ENCODE results near the gene PRR23E.

The PRR23E gene, protein sequence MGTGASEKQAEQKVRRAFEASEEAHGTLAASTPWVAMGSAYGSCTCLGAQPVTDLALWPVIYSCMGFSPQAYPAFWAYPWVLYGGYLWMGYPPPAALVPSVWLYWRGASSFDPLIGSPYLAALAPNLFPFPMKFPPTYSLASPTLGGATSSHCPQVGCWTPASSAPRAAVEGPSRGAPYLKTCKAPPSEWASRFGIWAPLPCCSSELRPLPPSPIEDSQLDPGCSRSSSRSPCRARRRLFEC

DNA sequence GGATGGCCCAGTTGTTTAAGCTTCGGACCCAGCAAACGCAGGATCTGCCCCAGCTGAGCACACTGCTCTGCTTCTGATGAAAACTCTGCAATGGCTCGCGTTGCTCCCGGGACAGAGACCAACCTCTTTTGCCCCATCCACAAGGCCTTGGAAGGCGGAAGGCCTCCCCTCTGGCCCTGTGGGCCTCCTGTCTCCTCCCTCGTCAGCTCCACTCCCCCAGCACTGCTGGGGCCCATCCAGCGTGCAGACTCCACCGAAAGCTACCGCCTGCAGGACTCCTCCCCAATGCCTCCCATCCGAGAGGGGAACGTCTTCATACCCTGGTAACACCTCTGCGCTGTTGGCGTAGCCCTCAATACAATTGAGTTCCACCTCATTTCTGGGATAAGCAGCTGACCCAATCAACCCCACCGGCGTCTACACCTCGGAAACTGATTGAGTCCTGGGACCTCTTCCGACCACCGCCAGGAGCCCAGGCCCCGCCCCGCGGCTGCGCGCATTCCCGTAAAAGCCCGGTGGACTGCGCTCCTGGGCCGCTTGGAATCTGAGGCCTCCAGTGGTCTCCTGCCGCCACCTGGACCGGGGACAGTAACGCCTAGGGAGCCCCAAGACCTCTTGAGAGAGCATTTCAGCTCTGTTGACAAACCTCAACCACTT is at the start of gene PRR23E:
Gene PRR23E (plus strand): TSS at position 556 of the 657 bp plus-strand sequence. CDS start 3,555 bp downstream, outside the sequence.
- DNase-seq (ENCODE audit: low read depth in 3 of 3) = no peak

DNA sequence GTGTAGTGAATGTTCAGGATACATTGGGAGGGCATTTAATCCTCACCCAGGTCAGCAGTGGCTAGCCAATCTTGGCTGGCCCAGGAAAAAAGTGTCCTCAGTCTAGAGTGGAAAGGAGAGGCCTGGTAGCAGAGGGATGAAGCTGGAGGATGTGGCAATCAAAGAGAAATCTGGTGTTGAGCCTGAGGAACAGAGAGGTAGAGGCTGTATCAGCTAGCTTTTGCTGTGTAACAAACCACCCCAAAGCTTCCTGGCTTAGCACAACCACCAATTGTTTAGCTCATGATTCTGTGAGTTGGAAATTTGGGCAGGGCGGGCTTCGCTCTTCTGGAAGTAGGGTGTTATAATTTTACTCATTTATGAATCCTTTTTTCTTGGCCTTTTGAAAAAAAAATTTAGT is 49.8 kb upstream of the PRR23E start:
- no peak for DNase-seq (ENCODE audit: low read depth in 3 of 3)

DNA sequence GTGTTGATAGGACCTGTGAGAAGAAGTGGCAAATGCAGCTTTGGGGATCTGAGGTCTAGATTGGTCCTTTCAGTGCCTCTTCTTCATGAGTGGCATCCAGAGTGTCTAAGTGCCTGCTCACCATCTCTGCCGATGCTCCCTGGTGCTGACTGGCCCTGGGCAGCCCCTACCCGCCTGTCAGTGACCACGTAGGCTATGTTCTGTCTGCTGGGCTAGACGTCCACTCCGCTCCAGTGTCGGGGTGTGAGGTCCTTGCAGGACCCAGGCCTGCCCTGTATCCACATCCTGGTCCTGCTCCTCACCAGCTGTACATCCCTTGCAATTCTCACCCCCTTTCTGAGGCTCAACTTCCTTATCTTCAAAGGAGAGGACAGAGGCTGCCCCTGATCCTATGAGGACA is 48.3 kb upstream of the PRR23E start:
- no peak for DNase-seq (ENCODE audit: low read depth in 3 of 3)

DNA sequence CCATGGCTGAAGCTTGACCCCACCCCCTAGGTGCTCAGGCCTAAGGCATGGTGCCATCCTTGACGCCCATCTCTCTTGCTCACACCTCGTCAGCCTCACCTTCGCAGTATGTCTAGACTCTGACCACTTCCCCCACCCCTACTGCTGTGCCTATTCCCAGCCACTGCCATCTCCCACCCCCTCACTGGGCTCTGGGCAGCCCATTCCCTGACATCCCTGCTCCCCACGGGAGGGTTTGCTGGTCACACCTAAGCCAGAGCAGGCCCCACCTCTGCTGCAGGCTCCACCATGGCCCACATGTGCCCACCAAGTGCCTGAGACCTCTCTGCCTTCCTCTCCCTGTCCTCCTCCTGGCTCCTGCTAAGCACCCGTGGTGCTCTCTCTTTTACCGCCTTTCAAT is 47.7 kb upstream of the PRR23E start:
- no peak for DNase-seq (ENCODE audit: low read depth in 3 of 3)

DNA sequence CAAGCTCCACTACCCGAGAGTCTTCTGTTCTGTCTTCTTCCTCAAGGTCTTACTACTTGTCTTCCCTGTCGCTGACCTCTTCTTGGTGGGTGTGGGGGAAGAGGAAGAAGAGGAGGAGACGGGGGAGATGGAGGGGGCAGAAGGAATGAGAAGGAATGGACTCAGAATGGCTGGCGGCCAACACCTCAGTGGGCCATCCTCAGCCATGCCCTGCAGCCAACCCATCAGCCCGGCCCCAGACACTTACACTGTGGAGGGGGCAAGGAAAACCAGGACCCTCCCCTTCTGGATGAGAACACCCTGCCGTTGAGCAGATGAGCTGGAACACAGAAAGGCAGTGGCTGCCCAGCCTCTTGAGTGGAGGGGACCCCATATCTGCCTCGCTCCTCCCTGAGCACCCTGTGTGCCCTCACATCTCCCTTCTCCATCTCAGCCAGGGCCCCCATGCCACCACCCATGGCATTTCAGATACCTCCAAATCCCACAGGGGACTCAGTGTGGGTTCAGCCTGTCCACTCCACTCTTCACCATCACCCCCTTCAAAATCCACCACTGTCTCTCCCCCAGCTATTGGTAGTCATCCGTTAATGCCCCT is 45.5 kb upstream of the PRR23E start:
- no peak for DNase-seq (ENCODE audit: low read depth in 3 of 3)

DNA sequence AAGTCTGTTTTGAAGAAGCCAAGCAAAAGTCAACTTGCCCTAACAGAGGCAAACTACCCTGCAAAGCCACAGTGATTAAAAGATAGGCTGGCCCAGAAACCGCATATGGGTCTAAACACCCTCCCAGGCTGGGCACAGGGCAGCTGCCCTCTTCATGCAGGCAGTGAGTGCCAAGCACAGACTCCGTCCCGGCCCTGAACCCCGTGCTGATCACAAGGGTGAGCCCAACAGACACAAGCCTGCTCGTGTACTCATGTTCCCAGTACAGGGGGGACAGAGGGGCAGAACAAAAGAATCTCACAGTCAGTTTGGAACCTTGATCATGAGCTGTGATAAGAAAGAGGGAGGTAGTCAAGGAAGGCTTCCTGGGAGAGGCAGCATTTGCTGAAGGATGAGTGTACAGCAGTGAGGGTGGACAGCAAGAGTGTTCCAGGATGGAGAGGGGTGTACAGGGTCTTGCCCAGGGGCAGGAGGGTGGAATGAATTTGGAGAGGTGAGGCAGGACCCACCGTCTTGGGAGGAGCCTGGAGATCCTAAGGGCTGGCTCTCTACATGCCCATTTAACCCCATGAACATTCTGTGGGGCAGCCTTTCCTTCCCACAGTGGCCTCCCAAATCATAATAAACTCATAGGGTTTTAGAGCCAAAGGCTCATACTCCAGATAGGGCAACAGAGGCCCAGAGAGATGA is 43.2 kb upstream of the PRR23E start:
- no peak for DNase-seq (ENCODE audit: low read depth in 3 of 3)

DNA sequence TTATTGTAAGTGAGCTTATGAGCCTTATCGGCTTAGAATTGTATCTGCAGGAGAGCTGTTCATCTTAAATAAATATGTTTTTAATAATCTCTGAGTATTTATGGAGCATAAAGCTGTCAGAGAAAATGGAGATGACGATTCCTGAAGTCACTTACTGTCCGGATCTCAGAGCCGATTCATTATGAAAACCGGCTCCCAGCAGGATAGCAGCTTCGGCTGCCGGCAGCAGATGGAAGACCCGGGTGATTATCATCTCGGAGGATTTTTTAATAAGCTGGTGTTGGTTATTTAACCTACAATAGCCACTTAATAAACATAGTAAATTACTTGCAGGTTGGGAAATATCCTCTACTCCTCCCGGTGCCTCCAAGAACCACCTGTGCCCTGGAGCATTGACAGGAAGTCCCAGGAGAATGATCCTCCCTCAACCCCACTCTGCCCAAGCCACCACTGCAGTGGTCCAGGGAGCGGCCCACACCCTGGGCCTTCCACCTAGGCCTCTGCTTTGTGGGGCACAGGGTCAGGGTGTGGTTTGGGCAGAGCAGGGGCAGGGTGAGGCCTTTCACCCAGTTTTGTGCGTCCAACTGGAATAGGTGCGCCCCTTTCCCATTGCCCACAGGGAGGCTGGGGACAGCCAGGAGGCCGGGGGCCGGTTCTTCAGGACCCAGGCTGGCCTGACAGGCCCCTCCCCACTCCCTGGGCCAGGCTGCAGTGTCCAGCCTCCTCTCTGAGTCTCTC is 42.2 kb upstream of the PRR23E start:
- no peak for DNase-seq (ENCODE audit: low read depth in 3 of 3)

DNA sequence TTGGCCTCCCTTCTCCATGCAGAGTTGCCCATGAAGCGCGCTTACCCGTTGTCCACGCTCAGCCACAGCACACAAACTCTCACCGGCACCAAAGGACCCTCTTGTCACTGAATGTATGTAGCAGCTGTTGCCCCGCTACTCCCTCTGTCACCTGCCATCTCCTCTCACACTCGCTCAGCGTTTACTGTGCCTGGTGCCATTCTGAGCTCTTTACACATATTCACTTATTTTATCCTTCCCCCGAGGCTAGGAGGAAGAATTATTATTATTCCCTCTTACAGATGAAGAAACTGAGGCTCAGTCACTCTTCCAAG is 41.7 kb upstream of the PRR23E start:
- DNase-seq (ENCODE audit: low read depth in 3 of 3) = no peak

DNA sequence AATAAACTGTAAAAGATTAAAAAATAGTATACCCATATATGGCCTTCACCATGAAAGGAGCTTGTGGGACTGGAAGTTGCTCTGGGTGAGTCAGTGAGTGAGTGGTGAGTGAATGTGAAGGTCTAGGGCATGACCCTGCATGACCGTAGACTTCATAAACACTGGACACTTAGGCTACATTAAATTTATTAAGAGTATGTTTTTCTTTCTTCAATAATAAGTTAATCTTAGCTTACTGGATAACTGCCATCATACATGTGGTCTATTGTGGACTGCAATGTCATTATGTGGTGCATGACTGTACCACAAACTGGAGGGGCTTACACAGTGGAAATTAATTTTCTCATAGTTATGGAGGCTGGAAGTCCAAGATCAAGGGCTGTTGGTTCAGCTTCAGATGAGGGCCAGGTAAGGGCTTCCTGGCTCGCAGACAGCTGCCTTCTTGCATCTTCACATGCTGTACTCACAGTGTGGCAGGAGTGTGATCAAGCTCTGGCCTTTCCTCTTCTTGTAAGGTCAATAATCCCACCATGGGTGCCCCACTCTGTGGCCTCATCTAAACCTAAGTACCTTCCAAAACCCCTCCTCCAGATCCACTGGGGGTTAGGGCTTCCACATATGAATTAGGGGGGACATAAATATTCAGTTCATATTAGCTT is 40.8 kb upstream of the PRR23E start:
- DNase-seq (ENCODE audit: low read depth in 3 of 3) = no peak

DNA sequence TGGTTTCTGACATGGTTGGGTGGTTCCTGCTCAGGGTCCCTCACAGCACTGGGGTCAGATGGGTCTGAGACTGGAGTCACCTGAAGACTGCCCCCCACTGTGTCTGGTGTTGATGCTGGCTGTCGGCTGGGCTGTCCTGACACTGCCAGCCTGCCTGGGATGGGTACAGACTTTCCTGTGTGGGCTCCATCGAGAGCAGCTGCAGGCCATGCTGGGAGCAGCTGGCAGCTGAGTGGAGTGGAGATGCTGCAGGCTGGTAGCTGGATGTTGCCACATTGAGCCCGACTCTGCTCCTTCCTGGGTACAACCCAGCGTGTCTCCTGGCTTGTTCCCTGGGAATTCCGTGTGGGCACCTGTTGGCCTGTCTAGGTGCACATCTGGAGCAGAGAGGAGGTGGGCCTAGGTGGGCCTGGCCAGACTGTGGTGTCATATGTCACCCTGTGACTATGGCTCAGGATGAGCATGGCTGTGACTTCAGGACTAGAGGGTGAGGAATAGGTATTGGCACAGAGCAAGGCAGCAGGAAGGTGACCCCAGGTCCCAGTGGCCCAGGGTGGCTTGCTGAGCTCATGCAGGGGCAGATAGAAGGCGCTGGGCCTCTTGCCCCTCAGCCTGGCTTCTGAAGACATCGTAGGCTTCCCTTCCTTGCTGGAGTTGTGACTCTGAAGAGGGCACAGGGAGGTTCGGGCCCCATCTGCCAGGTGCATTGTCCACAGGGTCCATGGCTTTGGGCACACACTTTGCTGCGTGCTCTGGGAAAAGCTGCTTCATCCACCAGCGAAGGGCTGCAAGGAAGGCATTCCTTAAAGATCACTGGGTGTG is 40.0 kb upstream of the PRR23E start:
- no peak for DNase-seq (ENCODE audit: low read depth in 3 of 3)

DNA sequence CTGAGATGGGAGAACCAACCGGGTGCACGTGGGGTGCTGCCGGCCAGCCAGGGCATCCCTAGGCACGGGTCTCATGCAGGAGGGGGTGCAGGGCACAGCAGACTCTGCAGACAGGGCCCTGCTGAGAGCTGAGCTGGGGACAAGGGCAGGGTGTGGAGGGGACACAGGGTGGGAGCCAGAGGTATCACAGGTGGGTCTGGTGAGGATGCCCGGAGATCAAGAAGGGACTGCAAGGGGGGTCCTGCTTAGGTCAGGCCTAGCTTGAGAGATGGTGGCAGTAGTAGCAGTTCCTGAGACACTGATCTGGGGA is 39.5 kb upstream of the PRR23E start:
- no peak for DNase-seq (ENCODE audit: low read depth in 3 of 3)

DNA sequence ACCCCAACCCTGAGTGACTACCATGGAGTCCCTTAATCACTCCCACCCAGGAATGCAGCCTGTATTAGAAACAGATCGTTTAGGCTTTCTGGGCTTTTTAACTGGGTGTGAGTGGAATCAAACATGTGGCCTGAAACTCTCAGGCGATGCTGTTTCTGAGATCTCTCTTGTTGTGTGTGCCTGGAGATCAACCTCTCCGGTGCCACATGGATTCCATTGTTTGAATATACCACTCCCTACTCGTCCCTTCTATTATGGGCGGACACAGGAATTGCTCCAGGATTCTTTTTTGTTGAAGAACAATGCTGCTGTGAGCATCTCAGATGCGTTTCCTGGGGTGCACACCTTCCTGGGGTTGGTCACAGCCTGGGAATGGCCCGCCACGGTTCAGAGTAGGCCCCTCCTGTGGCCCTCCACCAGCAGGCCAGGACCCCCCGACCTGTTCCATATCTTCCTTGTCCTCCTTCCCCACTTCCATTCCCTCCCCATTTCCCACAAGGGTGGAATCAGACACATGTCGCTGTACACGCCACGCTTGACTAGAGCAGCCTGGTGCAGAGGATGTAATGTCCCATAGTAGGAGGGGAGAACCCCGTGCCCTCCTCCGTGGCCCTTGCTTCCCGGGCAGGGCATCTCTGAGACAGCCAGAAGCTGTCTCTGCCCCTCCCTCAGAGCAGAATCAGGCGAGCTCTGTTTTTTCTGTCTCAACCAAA is 36.4 kb upstream of the PRR23E start:
- DNase-seq (ENCODE audit: low read depth in 3 of 3) = no peak

DNA sequence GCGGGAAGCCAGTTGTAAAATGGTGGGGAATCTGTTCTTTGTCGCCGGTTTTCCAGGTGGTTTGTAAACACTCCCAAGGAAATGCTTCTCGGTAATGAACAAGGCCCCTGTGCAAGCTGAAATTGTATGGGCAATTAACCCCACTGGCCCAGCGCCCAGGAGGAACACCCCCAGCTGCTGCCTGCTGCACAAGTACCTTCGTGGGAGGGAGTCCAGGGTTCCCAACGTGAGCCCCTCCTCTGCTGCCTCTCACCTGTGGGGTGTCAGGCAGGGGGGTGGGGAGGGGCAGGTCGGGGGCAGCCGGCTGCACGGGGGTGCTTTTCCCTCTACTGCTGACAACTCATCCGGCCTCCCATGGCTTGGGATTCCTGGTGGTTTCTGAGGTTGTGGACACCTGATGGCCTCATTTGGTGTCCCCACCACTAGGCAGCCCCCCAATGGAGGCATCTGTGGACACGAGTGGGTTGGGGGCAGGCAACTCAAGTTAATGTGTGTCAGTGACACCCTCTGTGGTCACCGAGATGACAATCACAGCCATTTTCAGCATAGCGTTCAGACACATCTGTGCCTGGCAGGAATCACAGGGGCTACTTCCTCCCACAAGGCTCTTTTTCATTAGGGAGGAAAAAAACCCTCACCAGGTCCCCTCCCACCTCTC is 35.6 kb upstream of the PRR23E start:
- DNase-seq (ENCODE audit: low read depth in 3 of 3) = no peak

DNA sequence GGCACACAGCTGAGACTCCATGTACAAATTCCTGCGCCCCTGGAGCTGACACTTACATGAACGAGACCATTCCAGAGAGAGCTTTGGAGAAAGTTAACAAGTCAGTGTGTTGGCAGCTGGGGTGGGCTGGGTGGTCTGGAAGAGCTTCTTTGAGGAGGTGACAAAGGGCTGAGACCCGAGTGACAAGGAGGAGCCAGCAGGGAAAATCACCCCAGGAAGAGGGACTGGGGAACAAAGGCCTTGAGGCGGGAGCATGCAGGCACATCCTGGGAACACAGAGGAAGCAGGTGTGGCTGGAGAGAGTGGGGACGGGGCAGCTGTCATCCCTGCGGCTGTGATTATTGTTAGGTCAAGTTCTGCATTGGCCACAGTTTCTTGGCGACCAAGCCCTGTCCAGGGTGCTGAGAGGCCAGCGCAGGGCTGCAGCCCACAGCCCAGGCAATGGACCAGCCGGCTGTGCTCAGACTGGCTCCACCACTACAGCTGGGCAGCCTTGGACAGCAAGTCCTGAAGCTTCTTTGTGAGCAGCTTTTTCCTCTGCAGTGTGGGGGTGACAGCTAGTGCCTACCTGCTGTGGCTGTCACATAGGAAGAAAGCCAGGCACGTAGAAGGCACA is 34.2 kb upstream of the PRR23E start:
- DNase-seq (ENCODE audit: low read depth in 3 of 3) = no peak

DNA sequence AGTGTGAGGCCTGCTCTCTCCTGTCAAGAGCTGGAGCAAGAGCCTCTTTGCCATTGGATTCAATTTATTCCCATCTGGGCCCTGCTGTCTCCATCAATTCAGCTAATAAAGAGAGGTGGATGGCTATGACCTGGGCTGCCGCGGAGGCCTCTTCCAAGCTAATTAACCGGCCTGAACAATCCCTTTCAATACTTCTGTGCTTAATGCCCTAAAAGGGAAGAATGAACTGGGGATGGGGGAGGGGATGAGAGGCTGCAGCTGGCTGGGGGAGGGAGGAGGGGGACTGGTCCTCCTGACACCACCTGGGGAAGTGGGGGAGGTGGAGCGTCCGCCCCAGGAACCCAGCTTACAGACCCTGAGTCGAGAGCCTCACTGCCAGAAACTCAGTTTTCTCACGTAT is 33.4 kb upstream of the PRR23E start:
- DNase-seq (ENCODE audit: low read depth in 3 of 3) = no peak

DNA sequence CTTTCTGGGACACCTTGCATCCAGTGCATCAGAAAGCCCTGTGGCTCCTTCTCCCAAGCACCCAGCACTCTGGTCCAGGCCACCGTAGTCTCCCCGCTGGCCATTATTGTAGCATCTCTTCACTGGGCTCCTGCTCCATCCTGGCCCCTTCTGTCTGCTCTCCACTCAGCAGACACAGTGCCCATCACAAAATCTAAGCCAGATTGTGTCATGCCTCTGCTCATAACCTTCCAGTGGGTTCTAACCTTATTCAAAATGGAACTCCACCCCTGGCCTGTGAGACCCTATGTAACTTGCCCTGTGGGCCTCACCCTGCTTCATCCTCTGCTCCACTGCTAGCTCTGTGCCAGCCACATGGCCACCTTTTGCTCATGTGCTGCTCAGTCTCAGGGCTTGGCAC is 31.7 kb upstream of the PRR23E start:
- DNase-seq (ENCODE audit: low read depth in 3 of 3) = no peak

DNA sequence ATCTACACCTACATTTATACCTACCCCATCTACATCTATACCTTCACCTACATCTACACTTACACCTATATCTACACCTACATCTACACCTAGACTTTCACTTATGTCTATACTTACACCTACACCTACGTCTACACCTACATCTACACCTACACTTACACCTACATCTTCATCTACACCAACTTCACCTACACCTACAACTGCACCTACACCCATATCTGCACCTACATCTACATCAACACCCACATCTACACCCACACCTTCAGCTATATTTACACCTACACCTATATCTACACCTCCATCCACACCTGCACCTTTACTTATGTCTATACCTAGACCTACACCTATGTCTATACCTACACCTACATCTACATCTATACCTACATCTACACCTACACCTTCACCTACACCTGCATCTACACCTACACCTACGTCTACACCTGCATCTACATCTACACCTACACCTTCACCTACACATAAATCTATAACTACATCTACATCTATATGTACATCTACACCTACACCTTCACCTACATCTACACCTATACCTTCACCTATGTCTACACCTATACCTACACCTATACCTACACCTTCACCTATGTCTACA is 30.9 kb upstream of the PRR23E start:
- DNase-seq (ENCODE audit: low read depth in 3 of 3) = no peak

DNA sequence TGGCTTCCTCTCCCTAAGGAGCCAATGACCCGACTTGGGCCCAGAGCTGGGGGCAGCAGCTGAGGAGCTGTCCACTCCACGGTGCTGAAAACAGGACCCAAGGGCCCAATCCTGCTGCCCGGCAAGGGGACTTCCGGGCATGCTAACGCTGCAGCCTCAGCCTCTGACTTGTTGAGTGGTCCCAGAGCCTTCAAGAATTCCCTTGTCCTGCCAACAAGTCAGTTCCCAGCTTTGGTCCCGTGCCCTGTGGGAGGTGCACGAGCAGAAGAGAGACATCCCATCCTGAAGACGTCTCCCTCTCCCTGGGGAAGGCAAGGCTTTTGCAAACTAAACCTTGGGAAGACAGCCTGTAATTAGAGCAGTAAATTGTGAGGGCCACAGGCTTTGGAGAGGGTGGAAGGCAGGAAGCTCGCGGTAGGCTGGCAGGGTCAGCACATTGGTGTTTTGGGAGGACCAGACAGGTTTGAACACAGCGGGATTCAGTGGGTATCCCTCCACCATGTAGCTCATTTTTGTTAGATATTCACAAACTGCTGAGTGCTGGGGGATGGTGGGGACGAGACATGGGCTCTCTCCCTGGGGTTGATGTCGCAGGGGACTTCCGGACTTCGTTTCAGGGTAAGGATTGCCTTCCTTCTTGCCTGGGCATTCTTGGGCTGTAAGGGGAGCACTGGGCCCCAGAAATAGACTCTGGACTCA is 29.8 kb upstream of the PRR23E start:
- DNase-seq (ENCODE audit: low read depth in 3 of 3) = no peak
